Trophoblast cell (in vitro differentiated cells and primary cell): Measurements from ENCODE around the gene P3H2.

Experiments
- DNase-seq, 2 donors: peaks; one replicate each; pipeline ENCODE4 v3.0.0-alpha.2; 2016
- H2AFZ ChIP-seq: 2 replicates; pipeline ENCODE4 v1.6.1; 2013; ENCODE audit warnings: low read length, moderate library complexity, mild to moderate bottlenecking; ENCODE audit not compliant: insufficient read depth, poor library complexity
- H2AK5ac ChIP-seq: 2 replicates; pipeline ENCODE4 v1.6.1; 2013; ENCODE audit warnings: mild to moderate bottlenecking, low read length
- H2BK120ac ChIP-seq: 2 replicates; pipeline ENCODE4 v1.6.1; 2013; ENCODE audit warnings: low read length, mild to moderate bottlenecking, moderate library complexity; ENCODE audit not compliant: insufficient read depth, poor library complexity
- H2BK12ac ChIP-seq: 2 replicates; pipeline ENCODE4 v1.6.1; 2013; ENCODE audit warnings: mild to moderate bottlenecking, low read length, moderate library complexity
- H2BK5ac ChIP-seq: 2 replicates; pipeline ENCODE4 v1.6.1; 2013; ENCODE audit warnings: low read length, low read depth, moderate library complexity, mild to moderate bottlenecking; ENCODE audit not compliant: poor library complexity
- H3K14ac ChIP-seq: 2 replicates; pipeline ENCODE4 v1.6.1; 2013; ENCODE audit warnings: mild to moderate bottlenecking, low read length
- H3K18ac ChIP-seq: 2 replicates; pipeline ENCODE4 v1.6.1; 2013; ENCODE audit warnings: mild to moderate bottlenecking, low read length
- H3K23ac ChIP-seq: 2 replicates; pipeline ENCODE4 v1.6.1; 2013; ENCODE audit warnings: low read length
- H3K27ac ChIP-seq: 2 replicates; pipeline ENCODE4 v1.5.1; 2013; ENCODE audit warnings: low read depth, mild to moderate bottlenecking, inconsistent platforms, low read length, moderate library complexity
- H3K27me3 ChIP-seq: 2 replicates; pipeline ENCODE4 v1.6.1; 2013; ENCODE audit warnings: inconsistent platforms, mild to moderate bottlenecking, low read length, moderate library complexity; ENCODE audit not compliant: insufficient read depth
- H3K36me3 ChIP-seq, 2 experiments: 1 replicate in 1 of 2; 2 replicates in 1 of 2; pipeline ENCODE4 v1.6.1; 2013; ENCODE audit warnings: low read length in 2 of 2, mild to moderate bottlenecking in 2 of 2, moderate library complexity in 1 of 2; ENCODE audit not compliant: insufficient read depth in 2 of 2, control insufficient read depth in 1 of 2
- H3K4ac ChIP-seq: 2 replicates; pipeline ENCODE4 v1.6.1; 2013; ENCODE audit warnings: low read depth, mild to moderate bottlenecking, low read length, moderate library complexity
- H3K4me1 ChIP-seq, 2 experiments: 1 replicate in 1 of 2; 2 replicates in 1 of 2; pipeline ENCODE4 v1.6.1; 2013; ENCODE audit warnings: low read length in 2 of 2, mild to moderate bottlenecking in 2 of 2, moderate library complexity in 1 of 2; ENCODE audit not compliant: insufficient read depth in 2 of 2, control insufficient read depth in 1 of 2
- H3K4me2 ChIP-seq: 2 replicates; pipeline ENCODE4 v1.6.1; 2013; ENCODE audit warnings: inconsistent platforms, mild to moderate bottlenecking, low read length, moderate library complexity
- H3K4me3 ChIP-seq: 2 replicates; pipeline ENCODE4 v1.5.1; 2013; ENCODE audit warnings: mild to moderate bottlenecking, low read depth, low read length, inconsistent platforms
- H3K79me1 ChIP-seq: one replicate; pipeline ENCODE4 v1.6.1; 2013; ENCODE audit warnings: low read length
- H3K79me2 ChIP-seq: 2 replicates; pipeline ENCODE4 v1.6.1; 2013; ENCODE audit warnings: low read length, mild to moderate bottlenecking; ENCODE audit not compliant: control insufficient read depth, insufficient read depth, poor library complexity
- H3K9ac ChIP-seq: 2 replicates; pipeline ENCODE4 v1.6.1; 2013; ENCODE audit warnings: mild to moderate bottlenecking, low read length
- H3K9me3 ChIP-seq: 2 replicates; pipeline ENCODE4 v1.6.1; 2013; ENCODE audit warnings: low read depth, mild to moderate bottlenecking, control low read depth, inconsistent platforms, low read length; ENCODE audit not compliant: insufficient read depth
- H4K12ac ChIP-seq: 2 replicates; pipeline ENCODE4 v1.6.1; 2013; ENCODE audit warnings: low read depth, mild to moderate bottlenecking, low read length, moderate library complexity
- H4K8ac ChIP-seq: 2 replicates; pipeline ENCODE4 v1.6.1; 2013; ENCODE audit warnings: low read depth, mild to moderate bottlenecking, low read length, moderate library complexity
- H4K91ac ChIP-seq: one replicate; pipeline ENCODE4 v1.6.1; 2013; ENCODE audit warnings: low read depth, mild to moderate bottlenecking, low read length, moderate library complexity
- WGBS: extraction: QIAGEN DNeasy Blood & Tissue Kit; methylation state at CpG from one replicate; pipeline ENCODE4 v1.1.7; 2013; ENCODE audit warnings: missing lambda C conversion rate; ENCODE audit not compliant: insufficient read length, insufficient coverage; ENCODE audit errors: extremely low coverage; 5-methylcytosine and 5-hydroxymethylcytosine counted together

The P3H2 gene

DNA sequence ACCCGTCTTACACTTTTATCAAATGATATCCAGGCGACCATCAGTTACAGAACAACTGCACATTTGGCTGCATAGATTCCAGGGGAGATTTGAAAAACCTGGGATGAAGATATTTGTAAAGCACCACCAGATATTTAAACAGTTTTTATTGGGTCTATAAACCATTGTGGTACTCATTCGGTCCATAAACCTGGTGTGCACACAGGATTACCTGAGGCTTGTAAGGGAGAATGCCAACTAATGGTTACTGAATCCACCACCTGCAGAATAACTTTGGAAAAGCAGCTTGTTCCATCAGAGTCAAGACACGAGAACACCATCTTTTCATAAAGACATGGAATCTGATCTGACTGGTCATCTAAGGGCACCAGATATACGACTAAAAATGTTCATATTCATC is 80.6 kb downstream of the P3H2 start:
- Histone ChIP-seq H3K18ac (no peak overlapping the region), H3K9me3 (no peaks in the 10 kb centered on the region), H3K4me3 (no peak overlapping the region), H3K4me2 (no peak overlapping the region), H2BK120ac (no peak overlapping the region), H3K36me3 (no peaks in the 10 kb centered on the region), H3K79me2 (no peaks in the 10 kb centered on the region), H3K4ac (no peak overlapping the region), H3K79me1 (peaks cover 2% of the 10 kb centered on the region), H3K27ac (no peak overlapping the region), H2BK12ac (no peak overlapping the region), H2BK5ac (no peak overlapping the region), H3K23ac (no peak overlapping the region), H3K27me3 (no peaks in the 10 kb centered on the region), H2AFZ (no peak overlapping the region), H3K14ac (no peak overlapping the region), H3K9ac (no peak overlapping the region), H2AK5ac (no peak overlapping the region), H3K4me1 (peaks cover 0 to 4% of the 10 kb centered on the region in 2 experiments), H4K8ac (no peak overlapping the region), H4K12ac (no peak overlapping the region), H4K91ac (no peak overlapping the region)
- no peak for DNase-seq
- WGBS = no CpG with 5 or more reads among the region's 5 CpGs

DNA sequence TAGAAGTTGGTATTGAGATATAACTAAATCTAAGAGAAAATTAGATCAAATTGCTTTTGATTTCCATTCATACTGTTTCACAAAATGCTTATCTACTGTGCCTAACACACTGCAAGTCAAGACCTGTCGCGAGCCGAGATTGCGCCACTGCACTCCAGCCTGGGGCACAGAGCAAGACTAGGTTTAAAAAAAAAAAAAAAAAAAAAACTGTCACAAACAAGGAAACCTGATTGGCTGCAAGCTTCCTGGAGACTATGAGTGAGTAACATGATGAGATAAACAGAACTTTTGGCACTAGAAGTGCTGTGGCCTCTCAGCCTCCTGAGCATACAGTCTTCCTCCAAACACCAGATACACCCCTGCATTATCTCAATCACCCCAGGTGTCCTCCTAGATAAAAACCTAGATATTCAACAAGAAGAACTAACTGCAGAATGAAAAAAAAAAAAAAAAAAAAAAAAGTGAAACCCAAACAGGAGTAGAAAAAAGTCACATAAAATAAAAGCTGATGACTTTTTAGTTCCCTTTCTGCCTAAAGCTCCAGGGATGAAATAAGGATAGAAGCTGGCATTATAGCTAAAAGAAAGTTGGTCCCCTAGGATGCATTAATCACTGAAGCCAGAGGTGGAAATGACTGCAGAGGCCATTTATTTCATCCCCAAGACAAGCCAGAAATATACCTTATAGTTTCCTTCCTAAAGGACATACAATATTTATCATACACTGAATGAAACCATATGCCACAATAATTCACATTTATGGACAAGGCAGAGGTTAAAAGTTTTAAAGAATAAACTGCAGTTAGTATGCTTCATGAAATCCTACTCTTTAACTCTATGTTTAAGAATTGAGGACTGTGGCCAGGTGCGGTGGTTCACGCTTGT is 82.4 kb downstream of the P3H2 start:
- H3K27ac ChIP-seq = peak overlapping the region; percentile 62
- no peaks in the 10 kb centered on the region for H3K36me3 ChIP-seq
- H3K18ac ChIP-seq = no peak overlapping the region
- no peak overlapping the region for H2BK120ac ChIP-seq
- H3K4me1 ChIP-seq = no peaks in the 10 kb centered on the region
- no peak overlapping the region for H3K23ac ChIP-seq
- no peak overlapping the region for H3K14ac ChIP-seq
- H2BK5ac ChIP-seq = no peak overlapping the region
- H3K4ac ChIP-seq = no peak overlapping the region
- peak overlapping the region; percentile 47 for H4K91ac ChIP-seq
- no peak overlapping the region for H2AK5ac ChIP-seq
- no peak overlapping the region for H3K9ac ChIP-seq
- peaks cover 2% of the 10 kb centered on the region for H3K79me1 ChIP-seq
- no CpG with 5 or more reads among the region's 6 CpGs for WGBS
- H3K27me3 ChIP-seq = no peaks in the 10 kb centered on the region
- H2AFZ ChIP-seq = no peak overlapping the region
- no peak overlapping the region for H4K8ac ChIP-seq
- no peaks in the 10 kb centered on the region for H3K9me3 ChIP-seq
- H2BK12ac ChIP-seq = peak overlapping the region; percentile 49
- no peak overlapping the region for H4K12ac ChIP-seq
- DNase-seq = peak; percentile 82 to 90
- no peak overlapping the region for H3K4me2 ChIP-seq
- no peak overlapping the region for H3K4me3 ChIP-seq
- no peaks in the 10 kb centered on the region for H3K79me2 ChIP-seq

DNA sequence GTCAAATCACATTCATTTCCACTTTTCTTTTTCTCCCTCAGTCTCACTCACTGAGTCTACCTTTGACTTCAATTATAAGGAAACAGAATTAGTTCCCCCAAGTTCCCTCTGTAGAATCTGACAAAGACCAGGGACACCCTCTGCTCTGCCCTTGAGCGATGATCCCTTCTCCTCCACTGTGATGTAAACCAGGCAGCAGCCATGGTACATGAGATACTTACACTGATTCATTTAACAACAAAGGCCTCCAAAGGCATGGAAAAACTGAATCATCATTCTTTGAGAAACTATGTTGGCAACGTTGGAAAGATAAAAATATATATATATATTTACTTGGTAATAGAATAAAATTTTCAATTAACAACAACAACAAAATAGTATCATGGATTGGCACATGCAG is 84.1 kb downstream of the P3H2 start:
- Histone ChIP-seq H3K4me3 (no peak overlapping the region), H3K79me1 (peaks cover 2% of the 10 kb centered on the region), H3K14ac (no peak overlapping the region), H4K12ac (no peak overlapping the region), H2AFZ (no peak overlapping the region), H3K9me3 (no peaks in the 10 kb centered on the region), H4K8ac (no peak overlapping the region), H3K27ac (no peak overlapping the region), H3K27me3 (no peaks in the 10 kb centered on the region), H2BK120ac (no peak overlapping the region), H3K23ac (no peak overlapping the region), H3K4me1 (no peaks in the 10 kb centered on the region), H3K4ac (no peak overlapping the region), H3K36me3 (no peaks in the 10 kb centered on the region), H2BK12ac (no peak overlapping the region), H3K18ac (no peak overlapping the region), H2BK5ac (no peak overlapping the region), H3K9ac (no peak overlapping the region), H3K79me2 (no peaks in the 10 kb centered on the region), H2AK5ac (no peak overlapping the region), H4K91ac (no peak overlapping the region), H3K4me2 (no peak overlapping the region)
- WGBS = no CpG with 5 or more reads among the region's 2 CpGs
- peak in 1 of 2 donors; percentile 52 for DNase-seq

DNA sequence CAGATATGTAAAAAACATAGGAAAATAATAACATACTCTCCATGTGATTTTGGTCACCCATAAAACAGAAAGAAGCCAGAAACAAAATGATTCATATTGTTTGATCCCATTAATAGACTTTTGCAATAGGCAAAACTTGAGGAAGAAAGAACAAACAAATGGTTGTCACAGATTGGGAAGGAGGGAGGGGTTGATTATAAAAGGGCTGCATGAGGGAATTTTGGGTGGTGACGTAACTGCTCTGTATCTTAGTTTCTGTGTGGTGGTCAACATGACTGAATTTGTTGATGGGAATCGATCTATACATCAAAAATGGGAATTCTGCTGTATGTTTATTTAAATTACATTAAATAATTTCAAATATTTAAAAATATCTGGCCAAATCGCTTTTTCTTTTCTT is 86.3 kb downstream of the P3H2 start:
- peak overlapping the region; percentile 58 for H2BK12ac ChIP-seq

More for the DNA sequence above, 86.3 kb downstream of the P3H2 start:
- Histone ChIP-seq H3K9ac (no peak overlapping the region), H2AFZ (no peak overlapping the region), H2AK5ac (no peak overlapping the region), H3K23ac (no peak overlapping the region), H3K27me3 (no peaks in the 10 kb centered on the region), H3K4me1 (no peaks in the 10 kb centered on the region), H3K4me2 (no peak overlapping the region), H3K27ac (no peak overlapping the region), H4K8ac (no peak overlapping the region), H3K4ac (no peak overlapping the region), H4K91ac (no peak overlapping the region), H3K79me2 (no peaks in the 10 kb centered on the region), H4K12ac (no peak overlapping the region), H3K9me3 (no peaks in the 10 kb centered on the region), H3K14ac (no peak overlapping the region), H2BK5ac (no peak overlapping the region), H3K4me3 (no peak overlapping the region), H3K79me1 (no peaks in the 10 kb centered on the region), H3K36me3 (no peaks in the 10 kb centered on the region), H3K18ac (no peak overlapping the region), H2BK120ac (no peak overlapping the region)
- DNase-seq = no peak
- no CpG with 5 or more reads among the region's 3 CpGs for WGBS
